Activated CD4-positive, alpha-beta T cell treated with anti-CD3 and anti-CD28 coated beads, Interleukin-2, amount 50 U/mL, for 16 hours (primary cell): ENCODE results near the gene BFSP1.

ENCODE experiments used
- DNase-seq: peaks from one replicate; pipeline ENCODE4 v3.0.0-alpha.2; 2020

BFSP1 gene

DNA sequence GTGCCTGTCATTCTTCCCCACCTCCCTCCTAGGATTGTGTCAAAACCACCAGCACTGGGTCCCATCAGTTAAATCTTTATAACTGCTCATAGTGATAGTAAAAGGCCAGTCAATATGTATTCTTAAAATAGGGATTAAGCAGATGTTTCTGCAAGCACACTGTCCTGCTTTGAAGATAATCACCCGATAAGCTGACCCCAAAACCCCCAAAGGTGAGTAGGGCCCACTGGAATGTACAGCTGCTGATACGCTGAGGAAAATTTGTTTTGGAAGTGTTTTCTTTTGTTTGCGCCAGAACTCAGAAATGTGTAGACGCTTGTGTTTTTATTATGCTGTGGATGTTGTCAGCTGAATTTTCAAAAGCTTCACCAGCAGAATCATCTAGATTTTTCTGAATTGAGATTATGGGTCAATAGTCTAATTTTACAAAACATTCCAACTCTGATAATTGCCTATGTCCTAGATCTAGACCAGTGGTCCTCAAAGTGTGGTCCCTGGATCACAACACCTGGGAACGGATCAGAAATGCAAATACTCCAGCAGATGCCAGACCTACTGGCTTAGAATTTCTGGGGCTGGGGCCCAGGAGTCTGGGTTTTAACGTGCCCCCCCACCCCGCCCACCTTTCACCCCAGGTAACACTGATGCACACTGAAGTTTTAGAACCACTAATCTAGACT lies 11.4 kb downstream of the BFSP1 start:
- no peak for DNase-seq

DNA sequence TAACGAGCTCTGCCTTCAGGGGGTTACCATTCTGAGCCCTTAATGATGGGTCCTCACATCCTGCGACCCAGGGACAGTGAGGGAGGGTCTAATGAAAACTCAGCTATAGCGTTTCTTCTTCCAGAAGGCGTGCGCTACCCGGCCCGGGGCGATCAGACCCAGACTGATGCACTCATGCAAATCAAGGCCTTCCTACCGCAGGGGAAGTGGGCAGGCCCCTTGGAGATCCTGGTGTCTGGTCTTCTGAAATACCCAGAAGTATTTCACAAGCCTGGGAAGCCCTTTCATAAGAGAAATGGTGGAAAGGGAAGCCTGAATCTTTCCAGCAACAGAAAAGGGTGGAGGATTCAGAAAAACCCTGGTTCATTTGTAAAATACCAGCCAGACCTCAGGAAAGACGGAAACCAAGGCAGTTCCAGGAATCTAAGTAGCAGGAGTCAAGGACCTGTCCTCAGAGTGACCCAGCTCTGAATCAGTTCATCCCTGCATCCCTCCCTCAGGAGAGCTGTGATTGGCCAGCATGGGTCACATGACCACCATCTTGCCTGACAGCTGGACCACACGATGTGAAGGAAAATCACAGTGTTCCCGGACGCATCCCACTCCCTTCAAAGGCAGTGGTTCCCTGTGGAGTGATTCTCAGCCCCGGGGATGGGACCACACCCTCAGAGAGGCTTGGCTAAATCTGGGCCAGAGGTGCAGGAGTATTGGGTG lies 12.7 kb downstream of the BFSP1 start:
- no peak for DNase-seq

DNA sequence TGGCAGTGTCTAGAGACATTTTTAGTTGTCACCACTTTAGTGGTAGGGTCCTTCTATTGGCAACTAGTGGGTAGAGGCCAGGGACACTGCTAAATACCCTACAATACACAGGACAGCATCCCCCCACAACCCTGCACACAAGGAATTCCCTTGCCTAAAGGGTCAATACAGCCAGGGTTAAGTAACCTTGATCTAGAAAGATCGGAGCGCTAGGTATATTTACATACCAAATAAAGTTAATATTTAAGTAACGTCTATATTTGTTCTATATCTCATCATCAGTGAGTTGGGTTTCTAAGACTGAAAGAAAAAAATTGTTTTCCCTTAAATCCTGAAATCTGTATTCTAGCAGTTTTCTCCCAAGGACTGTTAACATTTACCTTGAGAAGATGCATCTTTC lies 16.1 kb downstream of the BFSP1 start:
- no peak for DNase-seq

DNA sequence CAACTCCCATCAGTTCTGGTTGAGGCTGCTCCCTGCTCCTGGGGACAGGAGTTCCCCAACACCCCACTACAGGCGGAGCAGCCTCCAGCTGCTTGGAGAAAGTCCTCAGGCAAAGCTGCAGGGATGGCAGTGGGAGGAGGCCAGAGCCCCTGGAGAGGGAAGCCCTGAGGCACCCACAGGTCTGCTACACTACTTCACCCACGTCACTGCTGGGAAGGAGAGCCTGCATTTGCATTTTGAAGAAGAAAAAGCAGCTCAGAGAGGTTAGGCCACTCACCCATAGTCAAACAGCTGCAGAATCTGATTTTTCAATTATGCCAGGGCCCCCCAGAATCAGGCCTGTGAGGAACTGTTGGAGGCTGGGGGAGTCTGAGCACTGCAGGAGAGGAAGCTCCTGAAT lies 17.2 kb downstream of the BFSP1 start:
- DNase-seq: no peak

DNA sequence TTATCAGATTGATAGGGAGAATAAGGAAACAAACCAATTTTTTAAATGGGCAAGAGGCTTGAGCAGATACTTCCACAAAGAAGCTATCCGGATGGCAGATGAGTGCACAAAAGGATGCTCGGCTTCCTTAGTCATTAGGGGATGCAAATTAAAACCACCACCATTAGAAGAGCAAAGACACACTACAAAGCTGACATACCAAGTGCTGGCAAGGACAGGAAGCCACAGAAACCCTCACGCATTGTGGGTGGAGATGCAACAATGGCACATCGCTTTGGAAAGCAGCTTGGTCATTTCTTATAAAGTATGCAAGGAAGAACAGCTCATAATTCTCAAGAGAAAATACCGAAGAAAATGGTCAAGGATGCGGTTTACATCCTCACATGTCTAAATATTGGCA lies 19.8 kb downstream of the BFSP1 start:
- peak; percentile 33 for DNase-seq

DNA sequence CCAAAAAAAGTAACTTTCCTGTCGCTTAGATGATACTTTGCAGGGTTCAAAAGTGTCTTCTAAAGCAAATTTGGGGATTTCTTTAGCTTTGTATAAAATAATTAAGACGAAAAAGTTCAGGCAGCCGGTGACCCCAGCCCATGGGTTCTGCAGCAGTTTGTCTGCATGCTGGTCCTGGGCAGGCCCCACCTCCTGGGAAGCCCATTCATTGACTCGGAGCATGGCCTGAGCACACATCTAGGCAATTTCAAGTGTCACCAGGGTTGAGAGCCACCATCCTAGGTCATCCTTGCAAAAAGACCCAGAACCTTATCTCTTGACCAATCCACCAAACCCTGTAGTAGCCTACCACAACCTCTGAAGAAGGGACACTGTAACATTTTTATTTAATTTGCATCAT lies 20.6 kb downstream of the BFSP1 start:
- no peak for DNase-seq

DNA sequence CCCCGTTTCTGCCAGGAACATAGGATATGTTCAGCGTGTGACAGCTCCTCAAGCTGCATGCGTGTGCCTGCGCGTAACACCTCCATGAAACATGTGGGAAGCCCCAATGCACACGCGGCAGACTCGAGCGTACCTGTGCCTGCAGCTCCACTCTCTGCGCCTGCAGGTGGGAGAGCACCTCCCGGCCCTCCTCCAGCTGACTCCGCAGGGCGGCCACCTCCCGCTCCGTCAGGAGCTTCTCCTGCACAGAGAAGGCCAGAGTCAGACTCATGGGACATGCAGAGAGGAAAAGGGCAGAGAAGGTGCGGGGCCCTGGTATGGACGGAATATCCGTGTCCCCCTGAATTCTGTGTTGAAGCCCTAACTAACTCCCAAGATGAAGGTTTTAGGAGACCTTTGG lies 22.4 kb downstream of the BFSP1 start:
- no peak for DNase-seq

DNA sequence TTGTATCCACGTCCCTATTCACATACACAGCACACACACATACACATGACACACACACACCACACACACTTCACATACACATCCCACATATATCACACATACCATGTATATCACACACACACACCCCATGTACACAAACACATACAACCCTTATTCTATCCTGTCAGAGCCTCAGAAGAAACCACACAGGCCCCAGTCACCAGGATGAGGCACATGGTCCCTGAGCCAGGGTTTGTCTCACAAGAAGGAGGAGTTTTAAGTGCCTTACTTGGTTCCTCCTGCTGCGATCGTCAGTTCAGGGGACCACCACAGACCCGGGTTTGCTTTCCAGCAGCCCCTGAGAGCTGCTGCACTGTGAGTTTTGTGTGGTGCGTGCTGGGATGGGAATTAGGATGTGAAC lies 23.6 kb downstream of the BFSP1 start:
- DNase-seq: no peak

DNA sequence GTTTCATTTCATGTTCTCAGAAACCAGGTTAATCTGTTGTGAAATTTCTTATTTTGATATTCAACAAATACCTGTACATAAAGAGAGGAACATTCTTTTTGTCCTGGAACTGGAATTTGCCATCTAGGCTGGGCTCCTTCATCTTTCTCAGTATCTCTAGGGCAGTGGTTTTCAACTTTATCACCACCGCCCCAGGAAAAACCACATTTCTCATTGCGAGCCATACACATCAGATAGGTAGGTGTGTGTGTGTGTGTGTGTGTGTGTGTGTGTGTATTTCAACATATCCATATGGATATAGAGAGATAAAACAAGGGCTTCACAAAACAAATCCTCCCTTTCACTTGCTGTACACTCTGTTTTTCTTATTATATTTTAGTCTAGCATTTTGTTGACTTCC lies 24.1 kb downstream of the BFSP1 start:
- DNase-seq: peak; percentile 24

DNA sequence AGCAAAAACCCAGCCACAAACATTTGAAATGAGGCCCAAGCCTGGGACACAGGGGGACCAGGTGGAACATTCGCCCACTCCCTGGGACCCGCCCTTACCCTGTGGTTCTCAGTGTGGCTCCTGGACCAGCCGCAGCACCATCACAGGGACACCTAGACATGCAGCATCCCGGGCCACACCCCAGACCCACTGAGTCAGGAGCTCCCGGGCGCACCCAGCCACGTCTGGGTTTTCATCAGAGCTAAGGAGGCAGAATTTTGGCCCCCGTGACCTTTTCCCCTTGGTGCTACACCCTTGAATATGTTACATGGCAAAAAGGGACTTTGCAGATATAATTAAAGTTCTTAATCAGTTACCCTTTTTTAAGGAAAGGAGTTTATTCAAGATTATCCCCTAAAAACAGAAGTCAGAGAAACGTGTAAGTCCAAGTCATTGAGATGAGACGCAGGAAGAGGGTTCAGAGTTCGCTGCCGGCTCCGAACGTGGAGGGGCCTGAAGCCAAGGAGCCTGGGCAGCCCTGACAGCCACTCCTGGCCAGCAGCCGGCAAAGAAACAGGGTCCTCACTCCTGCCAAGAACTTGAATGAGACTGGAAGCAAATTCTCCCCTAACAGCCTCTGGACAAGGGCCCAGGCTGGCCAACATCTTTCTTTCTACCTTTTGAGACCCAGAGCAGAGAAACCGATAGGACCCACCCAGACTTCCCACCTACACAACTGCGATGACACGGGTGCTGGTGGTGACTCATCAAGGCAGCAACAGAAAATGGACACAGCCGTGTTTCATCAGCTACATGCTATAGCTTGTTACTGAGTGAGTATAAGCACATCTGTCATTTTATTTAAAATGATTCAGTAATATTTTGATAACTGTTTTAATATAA lies 25.3 kb downstream of the BFSP1 start:
- DNase-seq: peak; percentile 63

DNA sequence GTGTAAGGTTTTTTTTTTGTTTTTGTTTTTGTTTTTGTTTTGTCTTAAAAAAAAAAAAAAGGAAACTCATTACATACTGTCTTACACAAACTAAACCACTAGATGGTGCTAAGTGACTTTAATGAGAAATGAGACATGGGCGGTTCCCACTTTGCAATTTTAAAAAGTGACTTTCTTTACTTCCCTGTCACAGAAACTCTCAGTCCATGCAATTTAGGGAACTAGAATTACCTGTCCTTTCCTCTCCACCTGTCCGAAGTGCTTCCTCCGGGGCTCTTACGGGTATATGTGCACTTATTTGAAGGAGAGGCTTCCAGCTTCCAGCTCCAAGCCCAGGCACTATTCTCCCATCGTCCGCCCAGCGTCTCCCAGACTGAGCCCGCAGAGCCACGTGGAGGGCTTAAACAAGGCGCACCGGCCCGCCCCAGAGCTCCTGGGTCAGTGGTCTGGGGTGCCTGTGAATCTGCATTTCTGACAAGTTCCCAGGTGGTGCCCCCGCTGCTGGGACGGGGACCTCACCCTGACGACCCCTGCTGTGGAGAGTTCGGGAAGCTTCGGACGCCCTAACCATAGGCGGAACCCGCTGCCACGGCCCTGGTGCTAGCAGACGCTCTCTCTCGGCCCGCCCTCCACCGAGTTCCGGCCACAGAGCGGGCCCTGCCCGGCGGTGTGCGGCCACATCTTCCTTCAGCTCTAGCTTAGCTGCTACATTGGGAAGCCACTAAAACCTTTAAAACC lies 26.1 kb downstream of the BFSP1 start:
- peak; percentile 65 for DNase-seq

DNA sequence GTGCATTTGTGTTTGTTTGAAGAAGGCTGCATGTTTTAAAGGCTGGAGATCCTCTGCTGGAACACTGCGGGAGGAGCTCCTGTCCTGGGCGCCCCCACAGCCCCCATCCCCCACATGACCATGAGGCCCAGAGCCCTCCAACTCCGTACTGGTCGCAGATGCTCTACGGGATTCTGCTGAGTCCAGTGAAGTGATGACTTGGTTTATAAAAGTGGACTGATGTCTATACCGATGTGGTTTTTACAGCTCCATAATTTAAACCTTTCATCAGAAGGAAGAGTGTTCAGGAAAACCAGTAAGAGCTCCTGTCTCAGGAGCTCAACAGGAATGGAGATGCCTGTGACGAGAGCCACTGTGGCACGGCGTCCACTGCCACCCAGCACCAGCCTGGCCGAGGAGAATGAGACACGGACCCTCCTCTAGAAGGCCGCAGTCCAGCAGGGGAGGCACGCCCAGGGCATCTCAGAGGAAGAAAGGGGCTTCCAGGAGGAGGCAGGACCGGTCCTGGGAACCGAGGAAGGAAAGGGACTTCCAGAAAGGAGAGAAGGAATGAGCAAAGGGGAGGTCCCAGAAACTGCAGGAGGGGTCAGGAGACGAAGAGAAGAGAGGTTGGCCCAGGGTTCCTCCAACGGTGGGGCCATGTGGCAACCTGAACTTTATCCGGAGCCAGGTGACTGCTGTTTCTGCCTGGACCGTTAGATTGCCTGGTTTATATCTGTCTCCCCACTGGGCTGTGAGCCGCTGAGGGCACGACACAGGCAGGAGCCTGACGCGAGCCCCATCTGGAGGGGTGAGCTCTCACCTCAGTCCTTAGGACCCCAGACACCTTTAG lies 26.9 kb downstream of the BFSP1 start:
- DNase-seq: no peak

DNA sequence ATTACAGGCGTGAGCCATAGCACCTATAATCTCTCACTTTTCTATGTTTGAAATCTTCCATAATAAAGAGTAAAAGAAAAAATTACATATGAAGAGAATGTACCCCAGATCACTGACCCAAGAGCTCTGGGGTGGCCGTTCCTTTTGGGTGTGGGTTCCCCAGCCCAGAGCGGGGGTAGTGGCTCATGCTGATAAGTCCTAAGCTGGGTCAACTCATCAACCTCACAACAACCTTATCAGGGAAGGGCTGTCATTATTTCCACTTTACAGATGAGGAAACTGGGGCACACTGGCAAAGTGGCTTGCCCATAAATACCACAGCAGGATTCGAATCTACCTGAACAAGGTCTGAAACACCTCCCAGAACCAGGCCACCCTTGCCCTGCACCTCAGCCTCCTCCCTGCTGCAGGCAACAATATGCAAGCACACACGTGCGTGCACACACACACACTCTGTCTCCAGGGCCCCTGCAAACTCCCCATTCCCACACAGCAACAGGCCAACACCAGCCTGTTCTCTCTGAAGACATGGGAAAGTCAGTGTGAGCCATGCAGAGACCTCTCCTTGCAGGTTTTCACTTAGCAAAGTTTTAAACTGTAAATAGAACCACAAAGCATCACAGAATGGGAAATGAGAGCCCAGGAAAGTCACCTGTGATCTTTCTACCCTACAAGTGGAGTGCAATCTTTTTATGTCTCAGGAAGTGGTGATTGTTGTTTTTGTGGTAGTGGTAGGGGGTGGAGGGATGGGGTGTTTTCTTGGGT lies 27.7 kb downstream of the BFSP1 start:
- no peak for DNase-seq

DNA sequence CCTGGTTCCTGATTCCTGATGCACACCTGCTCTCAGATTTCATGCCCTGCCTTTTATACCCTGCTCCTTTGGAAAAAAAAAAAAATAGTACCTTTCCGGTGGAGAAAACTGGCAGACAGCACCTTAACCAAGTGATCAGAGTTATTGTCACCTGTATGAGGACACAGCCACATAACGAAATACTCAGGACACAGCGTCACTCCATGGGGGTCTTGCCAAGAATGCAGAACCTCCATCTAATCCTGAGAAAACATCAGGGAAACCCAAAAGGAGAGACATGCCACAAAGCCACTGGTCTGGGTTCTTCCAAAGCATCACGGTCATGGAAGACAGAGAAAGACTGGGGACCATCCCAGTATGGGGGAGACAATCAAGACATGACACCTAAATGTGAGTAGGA lies 29.1 kb downstream of the BFSP1 start:
- DNase-seq: no peak

DNA sequence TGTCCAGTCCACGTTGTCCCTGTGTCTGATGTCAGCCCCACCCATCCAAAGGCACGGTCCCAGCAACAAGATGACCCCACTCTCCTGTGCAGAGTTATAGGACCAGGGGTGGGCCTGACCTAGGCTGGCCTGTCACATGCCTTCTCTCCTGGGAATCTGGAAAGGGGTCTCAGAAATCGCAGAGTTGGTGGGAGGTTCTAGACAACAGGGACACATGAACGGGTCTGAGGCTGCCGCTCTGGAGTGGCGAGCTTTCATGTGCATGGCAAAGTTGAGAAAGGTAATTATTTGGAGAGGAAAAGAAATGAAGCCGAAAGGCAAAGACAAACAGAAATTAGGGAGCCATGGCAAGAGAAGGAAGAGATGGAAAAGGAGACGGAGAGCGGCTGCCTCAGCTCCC lies 29.5 kb downstream of the BFSP1 start:
- no peak for DNase-seq

DNA sequence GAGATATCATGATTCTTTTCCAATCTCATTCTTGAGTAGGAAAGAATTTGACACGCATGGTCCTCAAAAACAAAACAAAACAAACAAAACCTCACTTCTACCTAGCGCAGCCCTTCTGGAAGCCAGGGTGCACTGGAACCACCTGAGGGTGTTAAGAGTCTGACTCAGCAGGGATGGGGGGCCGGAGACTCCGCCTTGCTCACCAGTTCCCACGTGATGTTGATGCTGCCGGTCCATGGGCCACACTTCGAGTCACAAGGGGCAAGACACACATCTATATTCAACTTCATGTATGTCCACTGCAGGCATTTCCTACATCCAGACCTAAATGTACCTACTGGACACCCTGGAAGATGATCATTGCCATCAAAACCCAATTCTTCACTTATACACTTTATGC lies 30.4 kb downstream of the BFSP1 start:
- DNase-seq: no peak

DNA sequence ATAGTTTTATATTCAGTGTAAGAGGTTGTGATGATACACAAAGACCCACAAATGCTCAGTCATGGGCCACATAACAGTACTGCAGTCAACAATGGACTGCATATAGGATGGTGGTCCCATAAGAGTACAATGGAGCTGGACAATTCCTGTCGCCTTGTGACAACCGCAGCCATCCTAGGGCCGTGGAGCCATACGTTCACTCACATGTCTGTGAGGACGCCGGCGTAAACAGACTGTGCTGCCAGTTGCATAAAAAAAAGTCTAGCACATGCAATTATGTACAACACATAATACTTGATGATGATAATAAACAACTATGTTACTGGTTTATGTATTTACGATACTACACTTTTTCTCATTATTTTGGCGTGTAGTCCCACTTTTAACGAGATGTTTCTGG lies 30.9 kb downstream of the BFSP1 start:
- no peak for DNase-seq

DNA sequence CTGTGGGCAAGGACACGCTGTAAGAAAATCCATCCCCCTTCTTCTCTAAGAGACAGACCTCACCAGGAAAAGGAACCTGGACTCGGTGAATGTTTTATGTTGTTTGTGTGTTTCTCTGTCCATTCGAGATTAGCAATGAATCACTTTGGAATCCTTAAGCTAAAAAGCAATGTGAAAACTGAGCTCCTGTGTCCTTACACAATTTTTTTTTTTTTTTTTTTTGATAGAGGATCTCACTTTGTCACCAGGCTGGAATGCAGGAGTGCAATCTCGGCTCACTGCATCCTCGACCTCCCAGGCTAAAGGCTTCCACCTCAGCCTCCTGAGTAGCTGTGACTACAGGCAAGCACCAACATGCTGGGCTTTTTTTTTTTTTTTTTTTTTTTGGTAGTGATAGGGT lies 32.1 kb downstream of the BFSP1 start:
- no peak for DNase-seq

DNA sequence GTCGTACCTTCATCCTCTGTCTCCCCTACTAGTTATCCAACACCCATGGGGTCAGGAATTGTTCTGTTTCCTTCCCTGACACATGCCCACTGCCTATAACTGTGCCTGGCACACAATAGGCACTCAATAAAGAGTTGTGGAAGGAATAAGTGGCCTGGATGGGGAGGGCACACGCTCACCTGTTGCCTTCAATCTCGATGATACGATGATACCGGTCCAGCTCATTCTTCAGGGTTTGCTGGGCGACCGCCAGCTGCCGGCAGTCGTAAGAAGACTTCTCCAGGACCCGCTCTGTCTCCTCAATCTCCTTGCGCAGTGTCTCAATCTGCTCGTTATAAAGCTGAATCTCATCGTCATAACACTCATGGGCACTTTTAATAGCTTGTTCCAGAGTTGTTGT lies 32.5 kb downstream of the BFSP1 start:
- DNase-seq: no peak

DNA sequence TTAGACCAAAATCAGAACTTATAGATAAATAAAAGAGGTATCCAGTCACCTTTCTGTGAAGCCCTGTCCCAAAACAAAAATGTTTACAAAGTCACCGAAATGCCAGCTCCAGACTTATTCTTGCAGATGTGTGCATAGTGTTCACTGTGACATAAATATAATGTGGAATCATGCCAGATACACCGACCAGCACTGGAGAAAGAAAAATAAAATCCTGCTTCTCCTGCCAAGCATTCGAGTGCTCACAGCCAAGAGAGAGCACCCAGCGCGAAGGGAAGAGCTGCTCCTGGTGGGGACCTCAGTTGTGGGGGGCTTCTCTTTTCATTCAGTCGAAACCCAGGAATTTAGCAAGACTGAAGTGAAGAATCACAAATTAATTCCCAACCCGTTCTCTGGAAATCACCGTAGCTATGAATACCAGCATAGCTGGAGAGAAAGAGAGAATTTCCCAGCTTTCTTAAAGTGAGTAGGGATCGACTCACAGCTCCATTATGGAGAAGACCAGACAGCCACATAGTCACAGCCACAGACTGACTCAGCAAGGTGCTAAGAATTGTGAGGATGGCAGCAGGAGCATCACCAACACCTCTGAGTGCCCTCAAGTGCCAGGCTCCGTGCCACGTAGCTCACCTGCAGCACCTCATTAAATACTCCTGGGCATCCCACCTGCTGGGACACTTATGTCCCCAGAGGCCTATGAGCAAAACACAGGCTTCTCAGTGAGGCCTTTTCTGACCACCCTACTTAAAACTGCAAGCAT lies 33.2 kb downstream of the BFSP1 start:
- DNase-seq: no peak

DNA sequence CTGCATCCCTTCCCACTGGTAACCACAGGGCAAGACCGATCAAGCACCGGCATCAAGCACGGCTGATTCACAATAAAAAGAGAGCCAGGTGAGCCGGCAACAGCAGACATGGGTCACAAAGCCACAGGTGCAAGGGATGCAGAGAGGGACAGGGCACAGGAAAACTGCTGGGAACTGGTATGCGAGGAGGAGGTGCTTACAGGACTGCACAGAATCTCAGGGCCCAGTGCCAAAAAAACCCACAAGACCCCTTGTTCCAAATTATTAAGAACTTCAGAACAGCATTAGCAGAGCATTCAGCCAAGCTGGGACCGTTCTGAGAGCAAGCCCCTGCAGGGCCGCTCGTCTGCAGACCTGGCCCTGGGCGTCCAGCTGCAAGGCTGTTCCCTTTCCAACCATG lies 35.4 kb downstream of the BFSP1 start:
- DNase-seq: no peak
